Uterus (tissue), 2 donors: ENCODE measurements around the gene SLC47A2.

Source experiments
- CTCF ChIP-seq, 4 experiments: fragments of 200-600 bp in 2 of 4; fragments of 450-650 bp in 2 of 4; sonication (generic) in 2 of 4; IDR thresholded peaks; one replicate each; pipeline ENCODE4 v1.5.1; 2016 to 2019; ENCODE audit warnings: antibody characterized with exemption in 4 of 4, mild to moderate bottlenecking in 2 of 4, moderate library complexity in 1 of 4
- POLR2A ChIP-seq, 2 donors: fragments of 450-650 bp; IDR thresholded peaks; one replicate each; pipeline ENCODE4 v1.6.1; 2016; ENCODE audit warnings: antibody characterized with exemption in 2 of 2, mild to moderate bottlenecking in 1 of 2, moderate library complexity in 1 of 2

DNA sequence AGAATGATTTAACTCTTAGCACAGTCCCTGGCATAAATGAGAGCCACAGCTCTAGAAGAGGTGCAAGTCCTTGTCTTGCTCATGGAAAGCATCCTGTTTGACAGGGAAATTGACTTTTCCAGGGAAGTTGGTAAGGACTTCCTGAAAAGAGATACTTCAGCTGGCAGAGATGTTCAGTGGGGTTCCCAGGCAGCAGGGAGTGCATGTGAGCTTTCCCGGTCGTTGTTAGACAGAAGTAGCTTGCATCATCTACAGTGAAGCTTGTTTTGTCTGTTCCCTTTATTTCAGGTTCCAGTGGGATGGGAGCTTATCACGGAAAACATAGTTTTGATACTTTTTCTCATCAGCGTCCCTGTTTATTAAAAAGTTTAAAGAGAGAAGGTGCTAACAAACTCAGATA, 45.0 kb downstream of the SLC47A2 start:
- TF ChIP-seq CTCF (IDR thresholded peaks at IDR 0.05) (no peak), POLR2A (IDR thresholded peaks at IDR 0.05) (no peak)
